Uterine smooth muscle cell (primary cell): ENCODE results near the gene XAGE1A. TPM values are rescaled to one million over a fixed set of nuclear protein-coding genes. Genes with fewer than 3 reads are reported as not detected.

Experiments used
- total RNA-seq: library from RNA; depleted of rRNA; stranded (reverse); fragments of >200 nt; gene quantifications from 2 replicates; pipeline ENCODE4 v1.2.3, GENCODE V29; 2014

Gene XAGE1A, protein sequence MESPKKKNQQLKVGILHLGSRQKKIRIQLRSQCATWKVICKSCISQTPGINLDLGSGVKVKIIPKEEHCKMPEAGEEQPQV
- not detected in 2 replicates for total RNA-seq

GRCh38 chrX:52495545-52496418, at the start of gene XAGE1A:
Gene XAGE1A (plus strand): TSS chrX:52495808. CDS start chrX:52497362, 1,554 bp downstream.

GRCh38 chrX:52516987-52517325, 21.3 kb downstream of the XAGE1A start, which contains the start of gene XAGE1B:
Gene XAGE1B (minus strand): TSS chrX:52517063. CDS start chrX:52515527, 1,536 bp downstream.

Other genes with a start within 250 kb of the XAGE1A start
- not detected in 2 replicates for gene XAGE2, start 126.8 kb upstream of the XAGE1A start, total RNA-seq
- gene XAGE1B, start 21.3 kb downstream of the XAGE1A start, total RNA-seq: not detected in 2 replicates
- not detected in 2 replicates for gene SSX7, start 159.1 kb downstream of the XAGE1A start, total RNA-seq
- not detected in 2 replicates for gene SSX2, start 211.4 kb downstream of the XAGE1A start, total RNA-seq